Measurements from ENCODE around the gene UBN1.

The UBN1 gene

GRCh38 chr16:4904108-4904941, 57.0 kb downstream of the UBN1 start:
- DNase-seq (ENCODE audit: low spot score) (no peak), FAIRE-seq (peak; percentile 50)

GRCh38 chr16:4904942-4905615, 57.8 kb downstream of the UBN1 start:
- DNase-seq (ENCODE audit: low spot score) (no peak), FAIRE-seq (no peak)

GRCh38 chr16:4908854-4909401, 61.6 kb downstream of the UBN1 start:
- DNase-seq (ENCODE audit: low spot score) (no peak), FAIRE-seq (no peak)

- FAIRE-seq (no peak), DNase-seq (ENCODE audit: low spot score) (no peak)
Measured at GRCh38 chr16:4909825-4910224, 62.5 kb downstream of the UBN1 start.

- DNase-seq (ENCODE audit: low spot score) (no peak), FAIRE-seq (no peak)
Measured at GRCh38 chr16:4910828-4911227, 63.5 kb downstream of the UBN1 start.

- no peak for FAIRE-seq
- no peak for DNase-seq (ENCODE audit: low spot score)
Measured at GRCh38 chr16:4911970-4912386, 64.7 kb downstream of the UBN1 start.

GRCh38 chr16:4913130-4913773, 66.0 kb downstream of the UBN1 start:
- DNase-seq (ENCODE audit: low spot score) (no peak), FAIRE-seq (no peak)

- no peak for DNase-seq (ENCODE audit: low spot score)
- no peak for FAIRE-seq
Measured at GRCh38 chr16:4913774-4914525, 66.7 kb downstream of the UBN1 start.

GRCh38 chr16:4914528-4915225, 67.4 kb downstream of the UBN1 start:
- FAIRE-seq (no peak), DNase-seq (ENCODE audit: low spot score) (no peak)

- DNase-seq (ENCODE audit: low spot score) (peak; percentile 81), FAIRE-seq (peak; percentile 71)
Measured at GRCh38 chr16:4915226-4915761, 68.0 kb downstream of the UBN1 start.

GRCh38 chr16:4917117-4917516, 69.8 kb downstream of the UBN1 start:
- DNase-seq (ENCODE audit: low spot score) (no peak), FAIRE-seq (no peak)

- FAIRE-seq (no peak), DNase-seq (ENCODE audit: low spot score) (no peak)
Measured at GRCh38 chr16:4918781-4919251, 71.5 kb downstream of the UBN1 start.

- DNase-seq (ENCODE audit: low spot score) (no peak), FAIRE-seq (no peak)
Measured at GRCh38 chr16:4920826-4921225, 73.5 kb downstream of the UBN1 start.

GRCh38 chr16:4922721-4923342, 75.6 kb downstream of the UBN1 start:
- DNase-seq (ENCODE audit: low spot score): no peak
- FAIRE-seq: no peak

- DNase-seq (ENCODE audit: low spot score) (no peak), FAIRE-seq (no peak)
Measured at GRCh38 chr16:4923853-4924252, 76.6 kb downstream of the UBN1 start.

GRCh38 chr16:4924593-4925292, 77.5 kb downstream of the UBN1 start:
- FAIRE-seq (peak; percentile 44), DNase-seq (ENCODE audit: low spot score) (peak; percentile 73)

- no peak for DNase-seq (ENCODE audit: low spot score)
- FAIRE-seq: no peak
Measured at GRCh38 chr16:4925293-4925607, 78.0 kb downstream of the UBN1 start.

- no peak for DNase-seq (ENCODE audit: low spot score)
- FAIRE-seq: no peak
Measured at GRCh38 chr16:4925791-4926190, 78.5 kb downstream of the UBN1 start.

- no peak for FAIRE-seq
- no peak for DNase-seq (ENCODE audit: low spot score)
Measured at GRCh38 chr16:4926928-4927327, 79.6 kb downstream of the UBN1 start.
